ENCODE data around the gene EZH1.

The EZH1 gene

DNA sequence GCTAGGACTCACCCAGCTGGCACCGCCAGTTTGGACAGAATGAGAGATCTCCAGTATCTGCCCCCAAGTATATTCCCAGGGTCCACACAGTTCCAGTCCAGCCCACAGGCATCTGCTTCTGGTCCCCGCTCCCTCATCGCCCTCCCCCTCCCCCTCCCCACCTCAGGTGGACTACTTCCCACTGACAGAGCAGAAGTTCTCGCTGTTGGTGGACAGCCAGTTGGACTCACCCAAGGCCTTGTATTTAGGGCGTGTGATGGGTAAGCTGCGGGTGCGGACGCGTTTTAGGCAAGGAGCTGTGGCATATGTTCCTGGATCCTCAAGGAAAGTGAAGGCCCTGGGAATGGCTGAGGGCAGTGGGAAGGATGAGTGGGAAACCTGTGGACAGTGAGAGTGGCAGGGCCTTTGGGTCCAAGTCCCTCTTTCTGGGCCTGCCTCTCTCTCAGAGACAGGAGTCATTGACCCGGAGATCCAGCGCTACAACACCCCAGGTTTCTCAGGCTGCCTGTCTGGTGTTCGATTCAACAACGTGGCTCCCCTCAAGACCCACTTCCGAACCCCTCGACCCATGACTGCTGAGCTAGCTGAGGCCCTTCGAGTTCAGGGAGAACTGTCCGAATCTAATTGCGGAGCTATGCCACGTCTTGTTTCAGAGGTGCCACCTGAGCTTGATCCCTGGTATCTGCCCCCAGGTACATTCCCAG, 47.6 kb downstream of the EZH1 start:
- H3K4me3 ChIP-seq (ENCODE audit: low read depth in 1 of 5, low read length in 5 of 5), result no peak overlapping the region
- H3K36me3 ChIP-seq (ENCODE audit: control insufficient read depth in 5 of 5, insufficient read depth in 5 of 5, low read length in 5 of 5), result peaks cover 0 to 80% (median 59%) of the 10 kb centered on the region in 5 donors
- H3K27me3 ChIP-seq (ENCODE audit: control insufficient read depth in 5 of 5, insufficient read depth in 4 of 5, low read length in 5 of 5), result no peaks in the 10 kb centered on the region
- no peaks in the 10 kb centered on the region for H3K9me3 ChIP-seq (ENCODE audit: control insufficient read depth in 5 of 5, low read length in 5 of 5)
- peaks cover 0 to 3% (median 0%) of the 10 kb centered on the region in 5 donors for H3K4me1 ChIP-seq (ENCODE audit: control insufficient read depth in 5 of 5, insufficient read depth in 5 of 5, low read length in 5 of 5)
- H3K9ac ChIP-seq (ENCODE audit: low read length in 5 of 5), result no peak overlapping the region
- no peak overlapping the region for H3K27ac ChIP-seq (ENCODE audit: low read depth, low read length)

DNA sequence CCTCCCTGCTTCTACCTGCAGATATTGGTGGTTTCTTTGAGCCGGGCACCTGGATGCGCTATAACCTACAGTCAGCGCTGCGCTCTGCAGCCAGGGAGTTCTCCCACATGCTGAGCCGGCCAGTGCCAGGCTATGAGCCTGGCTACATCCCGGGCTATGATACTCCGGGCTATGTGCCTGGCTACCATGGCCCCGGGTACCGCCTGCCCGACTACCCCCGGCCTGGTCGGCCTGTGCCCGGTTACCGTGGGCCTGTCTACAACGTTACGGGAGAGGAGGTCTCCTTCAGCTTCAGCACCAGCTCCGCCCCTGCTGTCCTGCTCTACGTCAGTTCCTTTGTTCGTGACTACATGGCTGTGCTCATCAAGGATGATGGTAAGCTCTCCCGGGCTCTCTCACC, 49.3 kb downstream of the EZH1 start:
- peaks cover 0 to 12% (median 3%) of the 10 kb centered on the region in 5 donors for H3K4me1 ChIP-seq (ENCODE audit: control insufficient read depth in 5 of 5, insufficient read depth in 5 of 5, low read length in 5 of 5)
- H3K36me3 ChIP-seq (ENCODE audit: control insufficient read depth in 5 of 5, insufficient read depth in 5 of 5, low read length in 5 of 5), result peaks cover 0 to 79% (median 50%) of the 10 kb centered on the region in 5 donors
- H3K27me3 ChIP-seq (ENCODE audit: control insufficient read depth in 5 of 5, insufficient read depth in 4 of 5, low read length in 5 of 5), result no peaks in the 10 kb centered on the region
- no peak overlapping the region for H3K27ac ChIP-seq (ENCODE audit: low read depth, low read length)
- no peak overlapping the region for H3K9ac ChIP-seq (ENCODE audit: low read length in 5 of 5)
- H3K9me3 ChIP-seq (ENCODE audit: control insufficient read depth in 5 of 5, low read length in 5 of 5), result no peaks in the 10 kb centered on the region
- no peak overlapping the region for H3K4me3 ChIP-seq (ENCODE audit: low read depth in 1 of 5, low read length in 5 of 5)

- H3K27ac ChIP-seq (ENCODE audit: low read depth, low read length), result no peak overlapping the region
Measured at GRCh38 chr17:42694524-42694923, 50.3 kb downstream of the EZH1 start.

DNA sequence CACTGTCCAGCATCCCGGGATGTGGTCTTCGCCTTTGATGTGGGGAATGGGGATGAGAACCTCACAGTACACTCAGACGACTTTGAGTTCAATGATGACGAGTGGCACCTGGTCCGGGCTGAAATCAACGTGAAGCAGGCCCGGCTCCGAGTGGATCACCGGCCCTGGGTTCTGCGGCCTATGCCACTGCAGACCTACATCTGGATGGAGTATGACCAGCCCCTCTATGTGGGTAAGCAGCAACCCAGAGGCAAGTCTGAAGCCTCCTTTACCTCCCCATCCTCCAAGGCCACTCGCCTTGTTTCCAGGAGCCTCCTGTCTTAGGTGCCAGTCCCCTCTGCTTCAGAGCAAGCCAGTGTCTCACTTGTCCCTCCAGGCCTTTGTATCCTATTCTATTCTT, 52.4 kb downstream of the EZH1 start:
- H3K27me3 ChIP-seq (ENCODE audit: control insufficient read depth in 5 of 5, insufficient read depth in 4 of 5, low read length in 5 of 5), result no peaks in the 10 kb centered on the region
- no peak overlapping the region for H3K27ac ChIP-seq (ENCODE audit: low read depth, low read length)
- H3K4me3 ChIP-seq (ENCODE audit: low read depth in 1 of 5, low read length in 5 of 5), result no peak overlapping the region
- peaks cover 0 to 12% (median 0%) of the 10 kb centered on the region in 5 donors for H3K4me1 ChIP-seq (ENCODE audit: control insufficient read depth in 5 of 5, insufficient read depth in 5 of 5, low read length in 5 of 5)
- H3K9me3 ChIP-seq (ENCODE audit: control insufficient read depth in 5 of 5, low read length in 5 of 5), result no peaks in the 10 kb centered on the region
- peaks cover 0 to 67% (median 33%) of the 10 kb centered on the region in 5 donors for H3K36me3 ChIP-seq (ENCODE audit: control insufficient read depth in 5 of 5, insufficient read depth in 5 of 5, low read length in 5 of 5)
- H3K9ac ChIP-seq (ENCODE audit: low read length in 5 of 5), result no peak overlapping the region

More at GRCh38 chr17:42694524-42694923, 50.3 kb downstream of the EZH1 start:
- no peak overlapping the region for H3K9ac ChIP-seq (ENCODE audit: low read length in 5 of 5)
- peaks cover 0 to 12% (median 3%) of the 10 kb centered on the region in 5 donors for H3K4me1 ChIP-seq (ENCODE audit: control insufficient read depth in 5 of 5, insufficient read depth in 5 of 5, low read length in 5 of 5)
- H3K27me3 ChIP-seq (ENCODE audit: control insufficient read depth in 5 of 5, insufficient read depth in 4 of 5, low read length in 5 of 5), result no peaks in the 10 kb centered on the region
- H3K36me3 ChIP-seq (ENCODE audit: control insufficient read depth in 5 of 5, insufficient read depth in 5 of 5, low read length in 5 of 5), result peaks cover 0 to 75% (median 41%) of the 10 kb centered on the region in 5 donors
- H3K9me3 ChIP-seq (ENCODE audit: control insufficient read depth in 5 of 5, low read length in 5 of 5), result no peaks in the 10 kb centered on the region
- H3K4me3 ChIP-seq (ENCODE audit: low read depth in 1 of 5, low read length in 5 of 5), result no peak overlapping the region

- no peak overlapping the region for H3K9ac ChIP-seq (ENCODE audit: low read length in 5 of 5)
- no peaks in the 10 kb centered on the region for H3K27me3 ChIP-seq (ENCODE audit: control insufficient read depth in 5 of 5, insufficient read depth in 4 of 5, low read length in 5 of 5)
- no peak overlapping the region for H3K27ac ChIP-seq (ENCODE audit: low read depth, low read length)
- no peak overlapping the region for H3K4me3 ChIP-seq (ENCODE audit: low read depth in 1 of 5, low read length in 5 of 5)
- H3K4me1 ChIP-seq (ENCODE audit: control insufficient read depth in 5 of 5, insufficient read depth in 5 of 5, low read length in 5 of 5), result peaks cover 0 to 12% (median 0%) of the 10 kb centered on the region in 5 donors
- no peaks in the 10 kb centered on the region for H3K9me3 ChIP-seq (ENCODE audit: control insufficient read depth in 5 of 5, low read length in 5 of 5)
- H3K36me3 ChIP-seq (ENCODE audit: control insufficient read depth in 5 of 5, insufficient read depth in 5 of 5, low read length in 5 of 5), result peaks cover 0 to 63% (median 30%) of the 10 kb centered on the region in 5 donors
Measured at GRCh38 chr17:42691021-42691545, 53.8 kb downstream of the EZH1 start.

GRCh38 chr17:42690596-42690995, 54.2 kb downstream of the EZH1 start:
- Histone ChIP-seq H3K4me3 (ENCODE audit: low read depth in 1 of 5, low read length in 5 of 5) (no peak overlapping the region), H3K9ac (ENCODE audit: low read length in 5 of 5) (no peak overlapping the region), H3K27me3 (ENCODE audit: control insufficient read depth in 5 of 5, insufficient read depth in 4 of 5, low read length in 5 of 5) (no peaks in the 10 kb centered on the region), H3K27ac (ENCODE audit: low read depth, low read length) (no peak overlapping the region), H3K9me3 (ENCODE audit: control insufficient read depth in 5 of 5, low read length in 5 of 5) (no peaks in the 10 kb centered on the region), H3K4me1 (ENCODE audit: control insufficient read depth in 5 of 5, insufficient read depth in 5 of 5, low read length in 5 of 5) (peaks cover 0 to 12% (median 0%) of the 10 kb centered on the region in 5 donors), H3K36me3 (ENCODE audit: control insufficient read depth in 5 of 5, insufficient read depth in 5 of 5, low read length in 5 of 5) (peaks cover 0 to 62% (median 25%) of the 10 kb centered on the region in 5 donors)

- peaks cover 0 to 14% (median 6%) of the 10 kb centered on the region in 5 donors for H3K27me3 ChIP-seq (ENCODE audit: control insufficient read depth in 5 of 5, insufficient read depth in 4 of 5, low read length in 5 of 5)
Measured at GRCh38 chr17:42687707-42688320, 57.0 kb downstream of the EZH1 start.

GRCh38 chr17:42686520-42687128, 58.2 kb downstream of the EZH1 start:
- no peaks in the 10 kb centered on the region for H3K9me3 ChIP-seq (ENCODE audit: control insufficient read depth in 5 of 5, low read length in 5 of 5)
- peaks cover 0 to 21% (median 10%) of the 10 kb centered on the region in 5 donors for H3K27me3 ChIP-seq (ENCODE audit: control insufficient read depth in 5 of 5, insufficient read depth in 4 of 5, low read length in 5 of 5)
- peaks cover 0 to 32% (median 25%) of the 10 kb centered on the region in 5 donors for H3K4me1 ChIP-seq (ENCODE audit: control insufficient read depth in 5 of 5, insufficient read depth in 5 of 5, low read length in 5 of 5)
- no peak overlapping the region for H3K4me3 ChIP-seq (ENCODE audit: low read depth in 1 of 5, low read length in 5 of 5)
- H3K36me3 ChIP-seq (ENCODE audit: control insufficient read depth in 5 of 5, insufficient read depth in 5 of 5, low read length in 5 of 5), result peaks cover 0 to 40% (median 11%) of the 10 kb centered on the region in 5 donors
- H3K9ac ChIP-seq (ENCODE audit: low read length in 5 of 5), result no peak overlapping the region
- no peak overlapping the region for H3K27ac ChIP-seq (ENCODE audit: low read depth, low read length)

More at GRCh38 chr17:42687707-42688320, 57.0 kb downstream of the EZH1 start:
- H3K9me3 ChIP-seq (ENCODE audit: control insufficient read depth in 5 of 5, low read length in 5 of 5), result no peaks in the 10 kb centered on the region
- no peak overlapping the region for H3K9ac ChIP-seq (ENCODE audit: low read length in 5 of 5)
- no peak overlapping the region for H3K4me3 ChIP-seq (ENCODE audit: low read depth in 1 of 5, low read length in 5 of 5)
- H3K4me1 ChIP-seq (ENCODE audit: control insufficient read depth in 5 of 5, insufficient read depth in 5 of 5, low read length in 5 of 5), result peaks cover 0 to 27% (median 14%) of the 10 kb centered on the region in 5 donors
- H3K36me3 ChIP-seq (ENCODE audit: control insufficient read depth in 5 of 5, insufficient read depth in 5 of 5, low read length in 5 of 5), result peaks cover 0 to 51% (median 16%) of the 10 kb centered on the region in 5 donors
- H3K27ac ChIP-seq (ENCODE audit: low read depth, low read length), result no peak overlapping the region

DNA sequence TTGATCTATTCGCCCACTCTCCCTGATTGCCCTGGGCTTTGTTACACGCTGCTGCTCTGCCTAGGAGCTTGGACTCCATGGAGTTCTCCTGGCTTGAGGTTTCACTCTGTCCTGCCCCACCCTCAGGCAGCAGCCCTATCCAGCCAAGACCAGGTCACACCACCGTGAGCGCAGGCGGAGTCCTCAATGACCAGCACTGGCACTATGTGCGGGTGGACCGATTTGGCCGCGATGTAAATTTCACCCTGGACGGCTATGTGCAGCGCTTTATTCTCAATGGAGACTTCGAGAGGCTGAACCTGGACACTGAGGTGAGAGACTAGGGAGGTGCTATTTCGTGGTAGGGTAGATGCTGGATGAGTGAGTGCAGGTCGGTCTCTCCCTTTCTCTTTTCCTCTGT, 59.0 kb downstream of the EZH1 start:
- Histone ChIP-seq H3K4me3 (ENCODE audit: low read depth in 1 of 5, low read length in 5 of 5) (no peak overlapping the region), H3K27ac (ENCODE audit: low read depth, low read length) (no peak overlapping the region), H3K4me1 (ENCODE audit: control insufficient read depth in 5 of 5, insufficient read depth in 5 of 5, low read length in 5 of 5) (peaks cover 0 to 32% (median 30%) of the 10 kb centered on the region in 5 donors), H3K36me3 (ENCODE audit: control insufficient read depth in 5 of 5, insufficient read depth in 5 of 5, low read length in 5 of 5) (peaks cover 0 to 33% (median 8%) of the 10 kb centered on the region in 5 donors), H3K27me3 (ENCODE audit: control insufficient read depth in 5 of 5, insufficient read depth in 4 of 5, low read length in 5 of 5) (peaks cover 0 to 21% (median 12%) of the 10 kb centered on the region in 5 donors), H3K9me3 (ENCODE audit: control insufficient read depth in 5 of 5, low read length in 5 of 5) (no peaks in the 10 kb centered on the region), H3K9ac (ENCODE audit: low read length in 5 of 5) (no peak overlapping the region)

Measured in subcutaneous abdominal adipose tissue (tissue), 5 donors.